GM21367 (cell line): ENCODE results near the gene PSMD14.

ENCODE experiments used
- ATAC-seq: cut with Tn5 transposase; IDR thresholded peaks from one replicate; pipeline ENCODE4 v1.9.1; 2021; ENCODE audit not compliant: unreplicated experiment

Gene PSMD14

DNA sequence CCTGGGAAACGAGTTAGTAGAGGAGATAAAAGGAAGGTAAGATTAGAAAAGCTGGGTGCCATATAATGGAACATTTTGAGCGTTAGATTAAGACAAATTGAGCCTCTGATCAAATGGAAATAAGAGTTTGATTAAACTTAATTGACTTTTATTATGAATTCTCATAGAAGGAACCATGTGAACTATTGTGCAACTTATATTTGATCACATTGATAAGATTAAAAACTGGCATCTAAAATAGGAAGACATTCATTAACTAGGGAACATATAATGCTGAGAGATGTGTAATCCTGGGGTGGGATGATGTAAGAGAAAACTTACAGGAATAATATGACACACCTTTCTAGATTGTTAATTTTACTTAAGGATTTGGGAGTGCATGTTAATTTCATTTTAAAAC is 130.4 kb downstream of the PSMD14 start:
- ATAC-seq: no peak

DNA sequence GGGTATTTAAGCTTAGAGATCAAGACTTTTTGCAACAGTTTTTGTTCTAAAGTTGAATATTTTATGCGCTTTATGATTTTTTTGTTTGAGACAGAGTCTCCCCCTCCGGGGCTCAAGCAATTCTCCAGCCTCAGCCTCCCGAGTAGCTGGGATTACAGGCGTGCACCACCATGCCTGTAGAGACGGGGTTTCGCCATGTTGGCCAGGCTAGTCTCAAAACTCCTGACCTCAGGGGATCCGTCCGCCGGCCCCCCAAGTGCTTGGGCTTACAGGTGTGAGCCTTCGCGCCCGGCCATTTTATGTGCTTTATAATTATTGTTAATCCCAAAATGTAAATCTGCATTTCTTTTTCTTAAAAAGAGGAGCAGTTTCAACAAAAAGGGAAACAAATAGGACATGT is 136.9 kb downstream of the PSMD14 start:
- no peak for ATAC-seq

GRCh38 chr2:161448431-161448830 is 140.2 kb downstream of the PSMD14 start:
- ATAC-seq: no peak
